ENCODE results near the gene BOLA2B.
"Not testable (repeated sequence)": the region's sequence is repeated elsewhere in the genome, so short reads cannot be mapped to it uniquely, and the experiment has no call there.

BOLA2B gene

DNA sequence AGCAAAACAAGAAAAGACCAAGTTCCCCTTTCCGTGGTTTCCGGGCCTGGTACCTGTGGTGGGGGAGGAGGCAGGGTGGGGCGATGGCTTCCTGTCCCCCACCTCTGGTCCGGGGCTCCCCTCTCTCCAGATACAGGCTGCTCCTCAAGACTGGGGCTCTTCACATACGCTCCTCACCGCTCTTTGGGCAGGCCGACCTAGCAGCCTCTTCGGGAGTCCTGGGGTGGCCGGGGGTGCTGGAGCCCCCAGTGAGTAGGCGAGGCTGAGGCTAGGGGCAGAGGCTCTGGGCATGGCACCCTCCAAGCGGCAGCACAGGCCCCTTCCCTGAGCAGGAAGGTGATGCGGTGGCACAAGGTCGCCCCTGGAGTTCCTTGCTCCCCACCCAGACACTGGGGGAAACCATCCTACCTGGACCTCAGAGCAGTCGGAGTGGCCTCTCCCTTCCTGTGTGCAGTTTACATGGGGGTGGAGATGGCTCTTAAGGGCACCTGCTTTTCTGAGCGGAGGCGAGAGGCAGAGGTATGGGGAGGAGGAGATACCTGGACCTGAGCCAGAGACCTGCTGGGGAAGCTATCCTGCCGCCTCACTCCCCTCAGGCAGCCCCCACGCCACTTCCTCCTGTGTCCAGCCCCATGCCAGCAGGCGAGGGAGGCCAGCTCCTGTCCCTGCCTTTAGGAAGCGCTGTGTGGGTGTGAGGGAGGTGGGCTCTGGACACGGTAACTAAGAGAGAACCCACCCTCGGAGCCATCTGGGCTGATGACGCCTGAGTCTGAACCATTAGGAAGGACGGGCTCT is 9.2 kb downstream of the BOLA2B start:
- DNase-seq (ENCODE audit: low read depth), result no peak

GRCh38 chr16:30183233-30184095 is 10.0 kb downstream of the BOLA2B start, which contains the start of gene CORO1A:
Gene CORO1A, plus strand, starts transcription at chr16:30183602. Its CDS starts 1,608 bp downstream, at chr16:30185210.
- DNase-seq (ENCODE audit: low read depth), result peak; percentile 66

DNA sequence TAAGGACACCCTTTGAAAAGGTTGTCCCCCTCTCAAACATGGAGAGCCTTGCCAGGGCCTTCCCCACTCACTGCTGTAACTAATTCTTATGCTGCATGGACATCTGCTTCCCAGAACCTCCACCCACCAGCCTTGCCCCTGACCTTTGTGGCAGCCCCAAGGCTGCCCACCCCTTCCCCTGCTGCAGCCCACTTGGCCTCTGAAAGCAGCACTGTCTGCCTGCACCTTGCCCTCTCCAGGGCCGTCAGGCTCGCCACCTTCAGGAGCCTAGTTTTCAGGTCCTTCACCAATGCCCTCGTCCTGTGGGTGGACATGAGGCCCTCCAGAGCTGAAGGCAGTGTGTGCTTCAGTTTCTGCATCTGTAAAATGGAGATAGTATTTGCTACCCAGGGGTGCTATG is 12.7 kb downstream of the BOLA2B start:
- no peak for DNase-seq (ENCODE audit: low read depth)

DNA sequence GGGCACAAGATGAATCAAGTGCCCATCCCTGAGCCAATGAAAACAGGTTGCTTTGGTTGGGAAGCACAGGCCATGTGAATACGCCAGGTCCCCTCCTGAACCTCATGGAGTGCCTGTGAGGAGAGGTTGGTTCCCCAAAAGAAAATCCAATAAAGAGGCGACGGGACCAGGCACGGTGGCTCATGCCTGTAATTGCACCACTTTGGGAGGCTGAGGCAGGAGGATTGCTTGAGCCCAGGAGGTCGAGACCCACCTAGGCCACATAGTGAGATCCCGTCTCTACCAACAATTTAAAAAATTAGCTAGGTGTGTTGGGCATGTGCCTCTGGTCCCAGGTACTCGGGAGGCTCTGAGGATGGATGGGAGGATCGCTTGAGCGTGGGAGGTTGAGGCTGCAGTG is 13.5 kb downstream of the BOLA2B start:
- no peak for DNase-seq (ENCODE audit: low read depth)

DNA sequence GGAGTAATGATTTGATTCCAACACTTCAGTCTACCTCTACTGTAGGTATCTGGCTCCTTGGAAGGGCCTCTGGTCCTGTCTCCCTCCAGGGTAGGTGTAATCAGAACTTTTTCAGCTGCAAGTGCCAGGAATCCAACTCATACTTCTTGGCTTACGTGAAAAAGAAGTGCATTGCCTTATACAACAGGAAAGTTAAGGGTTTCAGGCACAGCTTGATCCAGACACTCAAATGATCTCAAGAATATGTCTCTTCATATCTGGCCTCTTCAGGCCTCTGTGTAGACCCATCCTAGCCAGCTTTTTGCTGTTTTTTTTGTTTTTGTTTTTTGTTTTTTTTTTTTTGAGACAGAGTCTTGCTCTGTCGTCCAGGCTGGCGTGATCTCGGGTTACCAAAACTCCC is 14.3 kb downstream of the BOLA2B start:
- no peak for DNase-seq (ENCODE audit: low read depth)

GRCh38 chr16:30176876-30177275 is 16.6 kb downstream of the BOLA2B start:
- peak; percentile 16 for DNase-seq (ENCODE audit: low read depth)

DNA sequence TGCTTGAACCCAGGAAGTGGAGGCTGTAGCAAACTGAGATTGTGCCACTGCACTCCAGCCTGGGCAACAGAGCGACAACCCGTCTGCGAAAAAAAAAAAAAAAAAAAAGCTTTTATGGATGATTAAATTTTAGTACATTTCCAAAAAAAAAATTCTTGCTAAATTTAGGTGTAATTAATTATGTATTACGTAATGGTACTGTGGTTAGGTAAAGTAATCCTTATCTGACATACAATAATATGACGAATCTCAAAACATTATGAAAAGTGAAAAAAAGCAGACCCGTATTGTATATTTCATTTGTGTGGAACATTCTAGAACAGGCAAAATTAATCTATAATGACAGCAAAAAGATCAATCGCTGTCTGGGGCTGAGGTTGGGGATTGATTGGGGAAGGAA is 20.4 kb downstream of the BOLA2B start:
- DNase-seq (ENCODE audit: low read depth), result peak; percentile 63

DNA sequence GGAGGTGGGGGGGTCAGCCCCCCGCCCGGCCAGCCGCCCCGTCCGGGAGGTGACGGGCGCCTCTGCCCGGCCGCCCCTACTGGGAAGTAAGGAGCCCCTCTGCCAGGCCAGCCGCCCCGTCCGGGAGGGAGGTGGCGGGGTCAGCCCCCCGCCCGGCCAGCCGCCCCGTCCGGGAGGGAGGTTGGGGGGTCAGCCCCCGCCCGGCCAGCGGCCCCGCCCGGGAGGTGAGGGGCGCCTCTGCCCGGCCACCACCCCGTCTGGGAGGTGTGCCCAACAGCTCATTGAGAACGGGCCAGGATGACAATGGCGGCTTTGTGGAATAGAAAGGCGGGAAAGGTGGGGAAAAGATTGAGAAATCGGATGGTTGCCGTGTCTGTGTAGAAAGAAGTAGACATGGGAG is 23.3 kb downstream of the BOLA2B start:
- DNase-seq (ENCODE audit: low read depth), result not testable (repeated sequence)

- DNase-seq (ENCODE audit: low read depth), result not testable (repeated sequence)
Measured at GRCh38 chr16:30169416-30169815, 24.1 kb downstream of the BOLA2B start.

GRCh38 chr16:30168746-30169145 is 24.7 kb downstream of the BOLA2B start:
- not testable (repeated sequence) for DNase-seq (ENCODE audit: low read depth)

DNA sequence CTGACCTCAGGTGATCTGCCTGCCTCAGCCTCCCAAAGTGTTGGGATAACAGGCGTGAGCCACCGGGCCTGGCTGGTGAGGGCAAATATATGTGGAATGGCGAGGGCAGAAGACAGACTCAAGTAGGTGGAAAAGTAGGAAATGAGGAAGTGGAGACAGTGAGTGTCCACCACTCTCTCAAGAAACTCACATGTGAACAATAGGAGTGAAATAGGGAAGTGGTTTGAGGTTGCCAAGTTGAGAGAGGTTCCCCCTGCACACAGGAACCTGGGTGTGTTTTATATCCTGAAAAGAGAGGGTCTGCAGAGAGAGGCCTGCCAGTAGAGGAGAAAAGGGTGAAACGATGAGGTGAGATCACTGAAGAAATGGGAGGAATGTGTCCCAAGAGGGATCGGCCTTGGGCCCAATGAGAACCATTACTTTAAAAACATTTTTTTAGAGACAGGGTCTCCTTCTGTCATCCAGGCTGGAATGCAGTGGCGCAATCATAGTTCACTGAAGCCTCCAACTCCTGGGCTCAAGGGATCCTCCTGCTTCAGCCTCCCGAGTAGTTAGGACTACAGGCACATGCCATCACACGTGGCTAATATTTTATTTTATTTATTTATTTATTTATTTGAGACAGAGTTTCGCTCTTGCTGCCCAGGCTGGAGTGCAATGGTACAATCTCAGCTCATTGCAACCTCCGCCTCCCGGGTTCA is 27.1 kb downstream of the BOLA2B start:
- no peak for DNase-seq (ENCODE audit: low read depth)

DNA sequence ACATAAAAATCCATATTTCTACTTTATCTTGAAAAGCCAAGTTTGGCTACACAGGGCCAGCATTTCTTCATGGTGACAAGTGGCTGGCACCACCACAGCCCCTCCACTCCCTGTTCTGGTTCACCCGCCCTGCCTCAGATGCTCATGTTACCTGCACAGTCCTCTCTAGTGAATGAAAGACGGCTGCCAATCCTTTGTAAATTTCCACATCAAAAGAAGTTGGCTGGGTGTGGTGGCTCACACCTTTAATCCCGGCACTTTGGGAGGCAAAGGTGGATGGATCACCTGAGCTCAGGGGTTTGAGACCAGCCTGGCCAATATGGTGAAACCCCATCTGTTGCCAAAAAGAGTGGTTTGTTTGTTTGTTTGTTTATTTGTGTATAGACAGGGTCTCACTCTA is 29.9 kb downstream of the BOLA2B start:
- no peak for DNase-seq (ENCODE audit: low read depth)

DNA sequence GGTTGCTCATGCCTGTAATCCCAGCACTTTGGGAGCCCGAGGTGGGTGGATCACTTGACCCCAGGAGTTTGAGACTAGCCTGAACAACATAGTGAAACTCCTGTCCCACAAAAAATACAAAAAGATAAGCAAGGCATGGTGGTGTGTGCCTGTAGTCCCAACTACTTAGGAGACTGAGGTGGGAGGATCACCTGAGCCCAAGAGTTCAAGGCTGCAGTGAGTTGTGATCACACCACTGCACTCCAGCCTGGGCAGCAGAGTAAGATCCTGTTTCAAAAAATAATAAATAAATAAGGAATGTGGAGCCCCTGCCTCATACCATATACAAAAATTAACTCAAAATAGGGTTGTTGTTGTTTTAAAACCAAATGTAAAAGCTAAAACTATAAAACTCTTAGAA is 36.3 kb downstream of the BOLA2B start:
- DNase-seq (ENCODE audit: low read depth), result no peak

- no peak for DNase-seq (ENCODE audit: low read depth)
Measured at GRCh38 chr16:30155188-30155587, 38.3 kb downstream of the BOLA2B start.

DNA sequence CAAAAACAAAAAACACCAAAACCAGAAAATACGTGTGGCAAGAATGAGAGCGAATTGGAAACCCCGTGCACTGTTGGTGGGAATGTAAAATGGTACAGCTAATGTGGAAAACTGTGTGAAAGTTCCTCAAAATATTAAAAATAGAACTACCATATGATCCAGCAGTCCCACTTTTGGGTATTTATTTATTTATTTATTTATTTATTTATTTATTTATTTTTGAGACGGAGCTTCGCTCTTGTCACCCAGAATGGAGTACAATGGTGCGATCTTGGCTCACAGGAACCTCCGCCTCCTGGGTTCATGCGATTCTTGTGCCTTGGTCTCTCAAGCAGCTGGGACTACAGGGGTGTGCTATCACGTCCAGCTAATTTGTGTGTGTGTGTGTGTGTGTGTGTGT is 40.9 kb downstream of the BOLA2B start:
- no peak for DNase-seq (ENCODE audit: low read depth)

GRCh38 chr16:30151091-30151490 is 42.4 kb downstream of the BOLA2B start:
- no peak for DNase-seq (ENCODE audit: low read depth)

DNA sequence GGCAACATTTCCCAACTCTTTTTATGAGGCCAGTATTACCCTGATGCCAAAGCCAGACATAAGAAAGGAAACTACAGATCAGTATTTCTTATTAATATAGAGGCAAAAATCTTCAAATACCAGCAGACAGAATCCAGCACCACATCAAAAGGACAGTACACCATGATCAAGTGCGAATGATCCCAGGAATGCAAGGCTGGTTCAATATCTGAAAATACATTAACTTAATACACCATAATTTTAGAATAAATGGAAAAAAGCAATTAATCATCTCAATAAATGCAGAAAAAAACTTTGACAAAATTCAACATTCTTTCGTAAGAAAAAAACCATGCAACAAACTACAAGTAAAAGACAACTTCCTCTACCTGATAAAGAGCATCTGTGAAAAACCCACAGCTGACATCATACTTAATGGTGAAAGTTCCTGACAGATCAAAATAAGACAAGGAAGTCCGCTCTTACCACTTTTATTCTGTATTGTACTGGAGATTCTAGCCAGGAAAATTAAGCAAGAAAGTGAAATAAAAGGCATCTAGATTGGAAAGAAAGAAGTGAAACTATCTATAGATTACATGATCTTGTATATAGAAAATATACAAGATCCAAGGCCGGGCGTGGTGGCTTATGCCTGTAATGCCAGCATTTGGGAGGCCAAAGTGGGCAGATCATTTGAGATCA is 44.1 kb downstream of the BOLA2B start:
- DNase-seq (ENCODE audit: low read depth), result no peak

DNA sequence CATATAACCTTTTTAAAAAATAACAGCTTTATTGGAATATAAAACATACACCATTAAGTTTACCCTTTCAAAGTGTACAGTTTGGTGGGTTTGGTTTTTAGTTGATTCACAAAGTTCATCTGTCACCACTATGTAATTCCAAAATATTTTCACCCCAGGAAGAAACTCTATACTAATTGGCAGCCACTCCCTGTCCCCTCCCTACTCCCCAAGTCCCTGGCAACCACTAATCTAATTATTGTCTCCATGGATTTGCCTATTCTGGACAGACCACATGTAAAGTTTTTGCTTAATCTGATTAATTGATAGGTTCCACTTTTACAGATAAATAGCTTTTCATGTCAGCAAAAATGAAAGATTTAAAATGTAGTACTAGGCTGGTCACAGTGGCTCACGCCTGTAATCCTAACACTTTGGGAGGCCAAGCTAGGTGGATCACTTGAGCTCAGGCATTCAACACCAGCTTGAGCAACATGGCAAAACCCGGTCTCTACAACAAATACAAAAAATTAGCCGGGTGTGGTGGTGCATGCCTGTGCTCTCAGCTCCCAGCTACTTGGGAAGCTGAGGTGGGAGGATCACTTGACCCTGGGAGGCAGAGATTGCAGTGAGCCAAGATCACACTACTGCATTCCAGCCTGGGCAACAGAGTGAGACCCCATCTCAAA is 45.5 kb downstream of the BOLA2B start:
- DNase-seq (ENCODE audit: low read depth), result no peak

- no peak for DNase-seq (ENCODE audit: low read depth)
Measured at GRCh38 chr16:30145657-30146056, 47.8 kb downstream of the BOLA2B start.

GRCh38 chr16:30144917-30145316 is 48.5 kb downstream of the BOLA2B start:
- no peak for DNase-seq (ENCODE audit: low read depth)

DNA sequence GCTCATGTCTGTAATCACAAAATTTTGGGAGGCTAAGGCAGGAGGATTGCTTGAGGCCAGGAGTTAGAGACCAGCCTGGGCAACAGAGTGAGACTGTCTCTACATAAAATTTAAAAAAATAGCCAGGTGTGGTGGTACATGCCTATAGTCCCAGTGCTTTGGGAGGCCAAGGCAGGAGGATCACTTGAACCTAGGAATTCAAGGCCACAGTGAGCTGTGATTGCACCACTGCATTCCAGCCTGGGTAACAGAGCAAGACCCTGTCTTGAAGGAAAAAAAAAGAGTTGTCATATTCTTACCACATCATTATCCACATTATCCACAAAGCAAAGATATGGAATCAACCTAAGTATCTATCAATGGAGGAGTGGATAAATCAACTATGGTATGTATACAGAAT is 49.4 kb downstream of the BOLA2B start:
- no peak for DNase-seq (ENCODE audit: low read depth)

DNA sequence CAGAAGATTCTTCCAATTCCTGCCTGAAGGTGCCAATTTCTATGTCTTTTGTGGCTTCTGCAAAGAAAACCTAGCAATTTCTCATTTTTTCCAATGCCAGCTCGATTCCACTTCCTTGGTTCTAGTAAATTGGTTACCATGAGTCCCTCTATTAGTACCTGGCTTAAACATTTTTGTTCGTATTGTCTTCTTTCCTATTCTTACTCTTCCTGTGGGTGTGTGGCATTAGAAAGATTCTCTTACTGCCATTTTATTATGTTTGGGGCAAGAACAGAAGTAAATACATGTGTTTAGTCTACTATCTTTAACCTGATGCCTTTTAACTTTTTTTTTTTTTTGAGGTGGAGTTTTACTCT is 50.1 kb downstream of the BOLA2B start:
- DNase-seq (ENCODE audit: low read depth), result no peak
